ENCODE data around the gene CACNA1F.

The CACNA1F gene

DNA sequence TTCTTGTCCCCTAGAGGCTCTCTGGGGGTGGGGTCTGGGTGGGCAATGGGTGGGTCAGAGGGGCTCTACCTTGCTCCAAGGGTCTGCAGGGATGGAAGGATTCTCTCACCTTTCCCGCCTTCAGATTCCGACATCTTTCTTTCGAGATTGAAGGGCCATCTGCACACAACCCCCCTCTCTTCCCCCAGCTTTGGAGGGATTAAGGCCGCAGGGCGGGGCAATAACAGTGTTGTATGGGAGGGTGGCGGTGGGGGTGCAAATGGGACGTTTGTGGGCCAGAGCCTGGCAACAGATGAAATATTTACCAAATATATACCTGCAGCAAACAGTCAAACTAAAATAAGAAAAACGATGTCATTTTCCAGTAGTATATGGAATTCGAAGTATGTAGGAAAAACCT, at the start of gene CACNA1F:
Gene CACNA1F (minus strand): TSS at position 165 of the 400 bp plus-strand sequence. CDS start 31 bp downstream, at position 134.
- no peak for DNase-seq (ENCODE audit: low read depth)

DNA sequence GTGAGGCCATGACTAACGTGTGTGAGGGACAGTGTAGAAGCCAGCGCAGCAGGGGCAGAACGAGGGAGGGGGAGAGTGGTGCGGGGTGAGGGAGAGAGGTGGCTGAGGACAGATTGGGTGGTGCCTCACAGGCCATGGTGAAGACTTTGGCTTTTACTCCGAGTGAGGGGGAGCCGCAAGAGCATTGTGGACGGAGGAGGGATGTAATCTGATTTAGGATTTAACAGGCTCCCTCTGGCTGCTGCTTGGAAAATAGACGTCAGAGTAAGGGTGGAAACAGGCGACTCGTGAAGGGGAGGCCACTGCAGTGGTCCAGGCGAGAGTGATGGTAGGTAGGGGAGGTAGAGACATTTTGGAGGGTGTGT, 49.5 kb upstream of the CACNA1F start:
- DNase-seq (ENCODE audit: low read depth): no peak

DNA sequence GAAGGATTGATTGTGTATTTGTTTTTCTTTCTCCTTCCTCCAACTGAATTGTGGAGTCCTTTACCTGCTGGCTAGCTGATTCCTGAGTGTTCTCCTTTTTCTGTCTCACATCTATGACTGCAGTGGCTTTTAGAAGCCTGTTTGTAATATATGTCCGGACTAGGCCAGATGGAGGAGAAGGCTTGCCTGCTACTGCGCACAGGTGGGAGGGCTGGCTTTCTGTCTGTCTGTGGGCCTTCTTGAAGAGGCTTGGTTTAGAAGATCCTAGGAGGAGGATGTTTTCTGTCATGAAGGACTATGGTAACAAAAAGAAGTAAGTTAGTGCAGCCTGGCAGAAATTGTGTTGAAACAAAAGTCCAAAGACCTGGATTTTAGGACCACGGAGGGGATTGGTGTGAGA, 44.9 kb upstream of the CACNA1F start:
- no peak for DNase-seq (ENCODE audit: low read depth)

DNA sequence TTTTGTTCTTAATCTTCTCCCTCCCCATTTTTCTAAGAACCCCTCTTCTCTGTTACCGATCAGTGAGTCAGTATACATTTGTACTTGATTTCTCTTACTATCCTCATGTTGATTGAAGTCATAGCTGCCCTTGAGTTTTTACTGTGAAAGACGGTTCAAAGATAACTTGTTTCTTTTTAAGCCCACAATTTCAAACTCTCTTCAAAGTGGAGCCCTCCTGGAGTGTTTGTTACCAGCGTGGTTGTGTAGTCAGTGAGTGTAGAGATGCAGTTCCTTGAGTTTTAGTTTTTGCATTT, 44.3 kb upstream of the CACNA1F start:
- DNase-seq (ENCODE audit: low read depth): no peak

DNA sequence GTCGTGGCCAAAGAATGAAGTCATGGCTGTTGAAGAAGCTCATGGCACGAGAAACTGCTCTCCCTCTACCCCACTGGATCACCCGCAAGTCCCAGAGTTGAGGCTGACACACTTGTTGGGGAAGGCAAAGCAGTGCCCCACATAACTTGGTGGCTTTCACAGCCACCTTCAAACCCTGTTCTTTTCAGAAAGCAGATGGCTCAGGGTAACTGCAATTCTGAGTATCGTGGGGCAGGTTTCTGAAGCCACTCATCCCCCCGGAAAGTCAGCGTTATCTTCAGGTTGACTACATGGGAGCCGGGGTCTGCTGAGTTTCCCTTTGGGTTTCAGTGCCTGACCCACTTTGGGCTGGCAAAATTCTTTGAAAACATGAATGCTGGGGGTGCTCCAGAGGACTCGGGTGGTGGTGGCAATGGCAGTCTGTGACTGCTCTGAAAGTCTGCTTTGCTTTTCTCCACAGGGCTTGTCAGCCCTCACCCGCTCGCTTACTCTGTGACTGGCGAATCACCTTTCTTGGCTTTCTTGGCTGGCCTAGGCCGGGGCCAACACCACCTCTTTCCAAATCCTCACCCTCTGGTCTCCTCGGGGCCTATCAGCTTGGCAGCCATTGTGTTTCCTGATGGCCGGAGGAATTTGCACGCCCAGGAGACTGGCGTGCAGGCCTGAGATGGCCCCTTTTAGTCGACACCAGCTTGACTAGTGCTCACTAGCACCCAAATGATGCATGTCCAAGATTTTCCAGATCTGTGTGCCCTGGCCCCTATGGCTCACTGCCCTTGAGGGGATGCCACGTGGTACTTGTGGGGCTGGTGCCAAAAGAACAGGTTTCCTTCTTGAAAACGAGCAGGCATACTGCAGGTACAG, 43.8 kb upstream of the CACNA1F start:
- no peak for DNase-seq (ENCODE audit: low read depth)

DNA sequence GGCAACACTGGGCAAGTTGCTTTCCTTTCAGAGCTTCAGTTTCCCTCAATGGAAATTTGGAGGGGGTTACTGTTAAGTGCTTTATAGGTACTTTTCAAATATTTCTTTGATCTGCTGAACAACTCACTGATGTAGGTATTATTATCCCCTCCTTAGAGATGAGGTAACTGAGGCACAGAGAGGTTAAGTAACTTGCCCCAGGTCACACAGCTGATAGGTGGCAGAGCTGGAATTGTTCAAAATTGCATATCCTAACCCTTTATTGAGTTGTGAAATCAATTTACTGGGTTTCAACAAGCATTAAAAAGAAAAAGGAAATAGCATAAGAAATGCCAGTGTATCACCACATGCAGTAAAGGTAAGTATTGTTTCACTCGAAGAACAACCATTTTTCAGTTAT, 43.1 kb upstream of the CACNA1F start:
- no peak for DNase-seq (ENCODE audit: low read depth)

DNA sequence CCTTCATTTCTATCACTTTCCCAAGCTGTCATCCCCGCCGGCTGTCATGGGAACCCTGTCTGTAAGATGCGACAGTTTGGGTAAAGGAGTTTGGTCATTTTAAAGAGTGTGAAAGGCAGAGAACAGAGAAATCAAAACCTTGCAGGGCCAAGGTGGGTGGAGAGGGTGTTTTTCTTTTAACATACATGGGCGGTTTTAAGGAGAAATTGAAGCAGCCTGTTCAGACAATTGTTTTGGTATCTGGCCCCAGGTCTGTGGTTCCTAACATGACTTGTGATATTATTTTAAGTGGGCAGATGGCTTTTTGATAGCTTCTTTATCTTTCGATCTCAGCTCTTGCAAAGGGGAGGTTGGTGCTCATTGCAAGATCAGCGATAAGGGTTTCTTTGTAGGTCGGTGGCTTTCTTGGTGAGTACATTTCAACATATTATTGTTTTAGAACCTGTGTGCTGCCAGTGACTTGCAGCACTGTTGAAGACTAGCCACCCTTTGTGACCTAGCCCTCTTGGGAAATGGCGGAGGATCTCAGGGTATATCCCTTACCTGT, 40.1 kb upstream of the CACNA1F start:
- DNase-seq (ENCODE audit: low read depth): no peak

DNA sequence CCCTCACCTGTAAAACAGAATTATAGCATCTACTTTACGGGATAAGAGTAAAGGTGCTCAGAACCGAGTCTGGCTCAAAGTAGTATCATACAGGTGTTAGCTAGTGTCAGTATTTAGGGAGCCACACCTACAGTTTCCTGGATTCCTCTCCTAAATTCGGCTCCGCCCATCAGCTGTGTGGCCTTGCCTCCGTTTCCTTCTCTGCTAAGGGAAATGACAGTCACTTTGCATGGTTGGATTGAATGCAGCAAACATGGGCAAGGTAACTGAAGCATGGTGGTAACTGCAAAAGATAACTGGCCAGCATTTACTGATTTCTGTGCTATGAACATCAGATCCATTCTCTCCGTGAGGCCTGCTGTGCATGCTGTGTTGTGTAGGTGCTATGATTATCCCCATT, 39.3 kb upstream of the CACNA1F start:
- DNase-seq (ENCODE audit: low read depth): no peak

DNA sequence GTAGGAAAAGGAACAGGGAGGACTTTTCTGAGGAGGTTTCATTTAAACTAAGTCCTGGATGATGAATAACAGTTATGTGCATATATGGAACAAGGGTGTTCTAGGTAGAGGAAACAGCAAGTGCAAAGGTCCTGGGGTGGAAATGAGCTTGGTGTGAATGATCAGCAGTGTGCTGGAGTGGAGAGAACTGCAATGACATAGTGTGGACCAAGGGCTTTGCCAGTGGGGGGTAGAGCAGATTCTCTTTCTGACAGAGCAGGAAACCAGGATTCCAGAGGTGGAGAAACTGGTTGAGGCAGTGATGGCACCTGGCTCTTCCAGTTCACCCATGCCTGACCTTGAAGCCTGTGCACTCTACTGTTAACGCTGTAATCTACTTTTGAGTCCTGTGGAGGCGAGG, 38.2 kb upstream of the CACNA1F start:
- no peak for DNase-seq (ENCODE audit: low read depth)

DNA sequence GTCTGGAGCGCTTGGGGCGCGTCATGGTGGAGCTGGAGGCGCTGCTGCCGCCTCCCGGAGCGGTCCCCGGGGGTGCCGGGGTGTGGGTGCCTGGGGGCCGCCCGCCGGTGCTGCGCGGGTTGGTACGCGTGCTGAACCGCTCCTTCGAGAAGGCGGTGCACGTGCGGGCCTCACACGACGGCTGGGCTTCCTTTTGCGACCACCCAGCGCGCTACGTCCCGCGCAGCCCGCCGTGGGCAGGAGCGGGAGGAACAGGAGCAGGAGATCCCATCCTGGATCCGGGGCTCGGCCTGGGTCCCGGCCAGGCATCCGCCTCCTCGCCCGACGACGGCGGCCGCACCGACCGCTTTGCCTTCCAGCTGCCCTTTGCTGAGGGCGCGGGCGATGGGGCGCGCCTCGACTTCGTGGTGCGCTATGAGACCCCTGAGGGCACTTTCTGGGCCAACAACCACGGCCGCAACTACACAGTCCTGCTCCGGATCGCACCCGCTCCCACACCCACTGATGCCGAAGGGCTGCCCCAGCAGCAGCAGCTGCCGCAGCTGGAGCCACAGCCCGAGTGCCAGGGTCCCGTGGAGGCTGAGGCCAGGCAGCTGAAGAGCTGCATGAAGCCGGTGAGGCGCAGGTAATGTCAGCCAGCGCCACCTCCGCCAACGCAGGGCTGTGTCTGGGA, 37.2 kb upstream of the CACNA1F start:
- no peak for DNase-seq (ENCODE audit: low read depth)

DNA sequence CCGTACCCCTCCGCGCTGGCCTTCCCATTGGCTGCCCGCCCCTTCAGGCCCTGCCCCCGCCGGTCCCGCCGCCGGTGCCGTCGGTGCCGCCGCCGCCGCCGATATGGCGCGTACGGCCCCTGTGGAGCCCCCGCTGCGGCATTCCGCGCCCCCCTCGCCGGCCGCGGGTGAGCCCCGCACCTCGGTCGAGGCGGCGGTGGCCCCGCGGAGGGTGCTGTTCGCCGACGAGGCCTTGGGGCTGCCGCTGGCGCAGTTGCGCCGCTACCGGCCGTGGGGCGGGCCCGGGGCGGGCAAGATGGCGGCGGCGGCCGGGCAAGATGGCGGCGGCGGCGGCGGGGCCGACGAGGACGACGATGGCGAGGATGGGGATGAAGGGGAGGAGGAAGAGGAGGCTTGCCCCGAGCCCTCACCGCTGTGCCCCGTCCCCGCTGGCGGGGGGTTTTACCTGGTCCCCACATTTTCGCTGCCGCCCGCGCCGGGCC, 36.7 kb upstream of the CACNA1F start, which contains the start of gene PPP1R3F:
Gene PPP1R3F (plus strand): TSS at position 27 of the 482 bp plus-strand sequence. CDS start 77 bp downstream, at position 104.
- DNase-seq (ENCODE audit: low read depth): no peak

DNA sequence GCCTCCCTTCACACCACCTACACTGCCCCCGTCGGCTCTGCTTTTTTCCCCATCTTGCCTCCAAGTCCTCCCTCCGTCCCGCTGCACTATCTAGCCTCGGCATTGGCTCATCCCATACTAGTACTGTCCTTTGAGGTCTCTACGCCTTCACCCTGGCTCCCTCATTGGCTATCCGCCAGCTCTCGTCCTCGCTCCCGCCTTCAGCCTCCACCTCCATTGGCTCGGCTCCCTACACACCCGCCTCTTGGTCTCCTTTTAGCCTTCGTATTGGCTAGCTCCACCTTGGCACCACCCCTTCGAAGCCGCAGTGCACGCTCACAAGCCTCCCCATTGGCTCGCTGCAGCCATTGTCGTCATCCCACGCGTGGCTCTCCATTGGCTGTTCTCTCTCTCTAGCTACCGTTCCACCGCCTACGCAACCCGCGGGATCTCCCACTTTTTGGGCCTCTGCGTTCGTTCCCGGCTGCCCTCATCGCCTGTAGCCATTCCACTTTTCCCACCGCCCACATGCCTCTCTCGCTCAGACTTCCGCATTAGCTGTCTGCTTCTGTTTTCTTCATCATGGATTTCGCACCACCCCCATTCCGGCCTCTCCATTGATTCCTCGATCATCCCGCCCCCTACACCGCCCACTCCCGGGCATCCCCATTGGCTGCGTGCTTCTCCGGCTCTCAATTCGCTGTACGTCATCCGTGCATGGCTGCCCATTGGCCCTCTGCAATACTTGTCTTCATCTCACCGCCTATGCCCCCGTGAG, 36.0 kb upstream of the CACNA1F start:
- DNase-seq (ENCODE audit: low read depth): peak; percentile 87

DNA sequence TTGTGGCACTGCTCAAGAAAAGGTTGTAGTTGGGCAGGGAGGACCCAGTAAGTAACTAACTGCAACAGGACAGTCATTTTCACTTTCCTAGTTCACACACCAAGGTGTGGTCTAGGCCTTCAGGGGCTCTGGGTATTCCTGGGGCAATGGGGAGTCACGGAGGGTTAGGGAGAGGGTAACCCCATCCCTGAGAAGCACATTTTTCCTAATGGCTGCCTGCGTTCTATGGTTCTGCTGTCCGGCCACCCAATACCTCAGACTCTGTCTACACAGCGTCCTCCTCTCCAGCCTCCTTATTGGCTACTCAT, 35.5 kb upstream of the CACNA1F start:
- DNase-seq (ENCODE audit: low read depth): no peak

DNA sequence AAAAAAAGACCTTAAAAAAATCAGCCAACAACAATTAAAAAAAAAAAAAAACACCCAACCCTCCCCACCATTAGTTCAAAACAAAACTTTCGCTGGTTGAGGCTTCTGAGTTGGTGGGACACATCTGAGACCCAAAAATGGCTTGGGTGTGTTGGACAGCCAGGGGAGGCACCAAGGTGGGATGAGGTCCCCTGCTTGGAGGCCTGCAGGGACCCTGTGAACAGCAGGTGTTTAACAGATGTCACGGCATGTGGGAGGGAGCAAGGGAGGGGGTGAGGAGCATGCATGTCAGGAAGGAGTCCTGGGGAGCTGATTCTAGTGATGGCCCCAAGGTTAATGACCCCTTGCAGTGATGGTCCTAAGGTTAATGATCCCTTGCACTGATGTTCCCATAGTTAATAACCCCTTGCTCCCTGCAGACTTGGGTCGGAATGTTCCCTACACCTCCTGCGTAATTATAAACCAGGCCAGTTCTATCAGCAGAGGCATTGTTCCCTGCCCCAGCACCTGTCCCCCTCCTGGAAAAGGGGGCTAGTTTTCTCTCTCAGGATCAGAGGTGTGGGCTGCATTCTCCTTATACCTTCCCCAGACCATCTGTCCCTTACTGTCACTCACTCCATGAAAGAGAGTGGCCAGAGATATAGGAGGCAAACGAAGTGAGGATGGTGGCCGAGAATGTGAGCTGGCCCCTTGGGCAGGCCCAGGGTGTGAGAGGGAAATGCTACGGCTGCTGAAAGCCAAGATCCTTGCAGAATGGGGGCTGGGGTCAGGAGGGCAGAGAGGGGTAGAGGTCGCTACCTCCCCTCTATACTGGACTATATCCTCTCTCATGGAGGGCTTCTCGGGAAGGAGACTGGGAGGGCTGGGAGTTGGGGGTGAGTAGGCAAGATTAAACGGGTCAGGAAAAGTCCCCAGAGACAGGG, 33.6 kb upstream of the CACNA1F start:
- DNase-seq (ENCODE audit: low read depth): no peak

DNA sequence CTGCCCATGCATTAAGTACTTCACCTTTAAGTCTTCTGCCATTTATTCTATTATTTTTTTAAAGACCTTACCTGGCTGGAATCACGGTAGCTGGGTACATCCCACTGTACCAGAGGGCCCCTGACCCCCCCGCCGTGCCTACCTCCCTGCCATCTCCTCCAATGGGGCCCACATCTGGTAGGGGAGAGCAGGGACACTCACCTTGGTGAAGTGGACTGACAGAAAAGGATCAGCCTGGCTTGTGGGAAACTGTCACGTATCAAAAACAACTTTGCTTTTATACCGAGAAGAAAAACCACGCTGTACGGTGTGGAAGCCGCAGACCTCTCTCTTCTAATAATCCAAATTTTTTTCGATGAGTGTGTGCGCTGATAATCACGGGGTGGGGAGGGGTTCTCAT, 31.3 kb upstream of the CACNA1F start, which contains the start of gene FOXP3:
Gene FOXP3 (minus strand): TSS at position 251 of the 400 bp plus-strand sequence. CDS start 6,205 bp downstream, outside the sequence.
- no peak for DNase-seq (ENCODE audit: low read depth)

DNA sequence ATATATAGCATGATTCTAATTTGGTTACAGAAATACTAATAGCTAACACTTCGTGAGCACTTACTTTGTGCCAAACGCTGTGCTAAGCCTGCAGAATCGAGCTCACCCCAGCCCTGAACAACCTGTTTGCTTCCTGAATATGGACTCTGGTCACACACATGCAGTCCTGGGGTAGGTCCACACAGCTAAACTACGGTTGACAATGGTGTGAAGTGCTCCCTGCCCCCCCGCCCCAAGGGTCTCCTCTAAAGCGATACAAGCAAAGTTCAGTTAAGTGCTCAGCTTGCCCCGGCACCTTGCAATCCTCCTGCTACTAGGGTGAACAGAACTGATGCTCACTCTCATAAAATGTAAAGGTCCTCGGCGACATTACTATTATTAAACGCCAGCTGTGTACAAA, 30.5 kb upstream of the CACNA1F start:
- DNase-seq (ENCODE audit: low read depth): no peak

DNA sequence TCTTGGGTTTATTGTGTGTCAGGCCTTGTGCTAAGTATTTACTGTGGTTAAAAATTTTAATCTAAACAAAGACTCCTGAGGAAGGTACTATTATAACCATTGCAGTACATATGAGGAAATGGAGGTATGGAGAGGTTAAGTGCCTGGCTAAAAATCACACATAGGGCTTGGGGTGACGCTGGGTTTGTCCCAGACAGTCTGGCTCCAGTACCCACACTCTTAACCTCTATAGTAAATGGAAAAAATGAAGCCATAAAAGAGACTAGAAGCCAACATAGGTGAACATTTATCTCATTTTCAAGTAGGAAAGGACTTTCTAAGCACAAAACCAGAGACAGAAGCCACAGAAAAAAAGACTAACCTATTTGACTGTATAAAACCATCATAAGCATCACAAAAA, 29.5 kb upstream of the CACNA1F start:
- no peak for DNase-seq (ENCODE audit: low read depth)

DNA sequence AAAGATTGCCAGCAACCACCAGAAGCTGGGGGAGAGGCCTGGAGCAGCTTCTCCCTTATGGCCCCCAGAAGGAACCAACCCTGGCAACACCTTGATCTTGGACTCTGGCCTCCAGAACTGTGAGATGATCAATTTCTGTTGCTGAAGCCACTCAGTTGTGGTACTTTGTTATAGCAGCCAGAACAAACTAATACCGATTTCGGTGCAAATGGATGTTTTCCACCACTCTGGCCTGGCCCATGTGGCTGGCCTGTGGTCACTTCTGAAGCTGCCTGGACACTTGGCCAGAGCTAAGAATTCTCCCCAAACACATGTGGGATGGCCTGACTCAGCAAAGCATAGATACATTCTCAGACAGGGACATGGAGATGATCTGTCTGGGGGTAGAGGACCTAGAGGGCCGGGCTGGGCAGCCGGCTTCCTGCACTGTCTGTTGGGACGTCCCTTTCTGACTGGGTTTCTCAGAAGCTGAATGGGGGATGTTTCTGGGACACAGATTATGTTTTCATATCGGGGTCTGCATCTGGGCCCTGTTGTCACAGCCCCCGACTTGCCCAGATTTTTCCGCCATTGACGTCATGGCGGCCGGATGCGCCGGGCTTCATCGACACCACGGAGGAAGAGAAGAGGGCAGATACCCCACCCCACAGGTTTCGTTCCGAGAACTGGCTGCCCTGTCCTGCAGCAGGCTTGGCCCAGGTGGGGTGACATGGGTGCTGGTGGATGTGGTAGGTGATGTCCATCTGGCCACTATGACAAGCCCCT, 27.3 kb upstream of the CACNA1F start:
- no peak for DNase-seq (ENCODE audit: low read depth)

DNA sequence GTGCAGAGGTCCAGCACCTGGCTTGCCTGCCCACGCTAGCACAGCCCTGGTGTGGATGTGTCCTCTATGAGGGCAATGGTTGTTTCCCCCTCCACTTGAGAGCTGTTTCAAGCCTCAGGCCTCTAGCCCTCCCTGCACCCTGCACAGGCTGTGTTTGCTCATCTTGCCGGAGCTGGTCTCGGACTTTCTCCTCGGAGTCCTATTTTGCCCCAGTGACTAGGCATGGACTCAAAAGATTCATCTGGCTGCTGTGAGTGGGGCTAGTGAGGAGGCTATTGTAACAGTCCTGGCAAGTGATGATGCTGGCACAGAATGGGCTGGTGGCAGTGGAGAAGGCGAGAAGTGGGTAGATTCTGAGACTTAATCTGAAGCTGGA, 25.6 kb upstream of the CACNA1F start:
- DNase-seq (ENCODE audit: low read depth): no peak

DNA sequence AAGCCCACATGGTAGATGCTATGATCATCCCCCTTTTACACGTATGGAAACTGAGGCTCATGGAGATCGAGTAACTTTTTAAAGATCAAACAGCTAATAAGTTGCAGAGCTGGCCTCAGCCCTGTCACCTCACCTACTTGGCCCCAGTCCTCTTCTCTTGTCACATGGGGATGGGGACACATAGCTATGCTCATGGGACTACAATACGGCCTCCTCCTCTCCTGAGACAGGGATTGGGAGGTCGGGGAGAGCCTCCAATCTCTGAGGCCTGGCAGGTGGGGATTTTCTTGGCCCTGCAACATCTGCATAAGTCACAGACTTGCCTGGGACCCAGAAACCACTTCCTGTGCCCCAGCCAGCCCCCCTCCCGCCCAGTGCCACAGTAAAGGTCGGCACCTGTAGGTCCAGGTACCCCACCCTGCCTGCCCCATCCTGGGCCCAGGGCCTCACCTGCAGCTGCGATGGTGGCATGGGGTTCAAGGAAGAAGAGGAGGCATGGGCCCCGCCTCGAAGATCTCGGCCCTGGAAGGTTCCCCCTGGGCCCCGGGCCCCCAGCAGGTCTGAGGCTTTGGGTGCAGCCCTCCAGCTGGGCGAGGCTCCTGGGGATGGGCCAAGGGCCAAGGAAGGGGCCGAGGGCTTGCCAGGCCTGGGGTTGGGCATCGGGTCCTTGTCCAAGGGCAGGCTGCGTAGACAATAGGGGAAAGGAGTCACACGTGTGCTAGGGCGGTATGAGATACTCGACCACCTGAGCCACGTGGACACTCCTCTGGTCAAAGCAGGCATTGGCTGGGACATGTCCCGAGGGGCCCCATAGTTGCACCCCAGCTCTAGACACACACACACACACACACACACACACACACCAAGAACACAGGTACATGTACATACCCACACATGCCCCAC, 25.0 kb upstream of the CACNA1F start:
- no peak for DNase-seq (ENCODE audit: low read depth)

Data from stimulated activated CD8-positive, alpha-beta memory T cell treated with anti-CD3 and anti-CD28 coated beads, Interleukin-12 subunit alpha, Interleukin-12 subunit beta, amount 100 ng/mL, for 1 hour (primary cell).